Islet of Langerhans (tissue), 1 donor: ENCODE measurements around the gene POU6F1.
"Not testable (repeated sequence)": the region's sequence is repeated elsewhere in the genome, so short reads cannot be mapped to it uniquely, and the experiment has no call there.

Experiments used
- FAIRE-seq: peaks from one replicate; lab custom pipeline; 2011; peaks lifted over from hg19 to GRCh38; lab: Jason Lieb, UNC

The POU6F1 gene

GRCh38 chr12:51227962-51228361 is 10.1 kb upstream of the POU6F1 start:
- no peak for FAIRE-seq

GRCh38 chr12:51227112-51227511 is 9.2 kb upstream of the POU6F1 start:
- not testable (repeated sequence) for FAIRE-seq

- no peak for FAIRE-seq
Measured at GRCh38 chr12:51225771-51226170, 7.9 kb upstream of the POU6F1 start.

- no peak for FAIRE-seq
Measured at GRCh38 chr12:51225234-51225633, 7.4 kb upstream of the POU6F1 start.

- no peak for FAIRE-seq
Measured at GRCh38 chr12:51224625-51225024, 6.8 kb upstream of the POU6F1 start.

GRCh38 chr12:51222461-51222860 is 4.6 kb upstream of the POU6F1 start:
- no peak for FAIRE-seq

GRCh38 chr12:51219857-51220256 is 2.0 kb upstream of the POU6F1 start:
- FAIRE-seq, result not testable (repeated sequence)

- no peak for FAIRE-seq
Measured at GRCh38 chr12:51219322-51219721, 1.5 kb upstream of the POU6F1 start.

GRCh38 chr12:51218607-51219161 is 822 bp upstream of the POU6F1 start:
- no peak for FAIRE-seq

- FAIRE-seq, result no peak
Measured at GRCh38 chr12:51217133-51217967, 512 bp downstream of the POU6F1 start.

- no peak for FAIRE-seq
Measured at GRCh38 chr12:51216642-51217041, 1.2 kb downstream of the POU6F1 start.

- no peak for FAIRE-seq
Measured at GRCh38 chr12:51214895-51215294, 3.0 kb downstream of the POU6F1 start.

GRCh38 chr12:51210690-51211395 is 7.0 kb downstream of the POU6F1 start:
- FAIRE-seq, result no peak

GRCh38 chr12:51209259-51209658 is 8.6 kb downstream of the POU6F1 start:
- FAIRE-seq, result no peak

GRCh38 chr12:51208016-51208660 is 9.7 kb downstream of the POU6F1 start:
- FAIRE-seq, result no peak

- FAIRE-seq, result no peak
Measured at GRCh38 chr12:51205350-51205749, 12.5 kb downstream of the POU6F1 start.

GRCh38 chr12:51202718-51203117 is 15.1 kb downstream of the POU6F1 start:
- no peak for FAIRE-seq

GRCh38 chr12:51200806-51201205 is 17.1 kb downstream of the POU6F1 start:
- no peak for FAIRE-seq

GRCh38 chr12:51200156-51200555 is 17.7 kb downstream of the POU6F1 start:
- no peak for FAIRE-seq

- no peak for FAIRE-seq
Measured at GRCh38 chr12:51199366-51199945, 18.4 kb downstream of the POU6F1 start.

- no peak for FAIRE-seq
Measured at GRCh38 chr12:51198568-51199365, 19.1 kb downstream of the POU6F1 start.
